HepG2 (cell line): Measurements from ENCODE around the gene PPM1H. TPM values are rescaled to one million over a fixed set of nuclear protein-coding genes. Genes with fewer than 3 reads are reported as not detected.
A peak's percentile ranks its signal among the peaks of the same experiment; 100 is the strongest.

Experiments
- DPF2 ChIP-seq: sonication (generic); formaldehyde crosslinking; IDR thresholded peaks from 2 replicates; pipeline ENCODE4 v1.4.0; 2020; ENCODE audit warnings: mild to moderate bottlenecking, low read depth, missing genetic modification reagents, borderline replicate concordance
- GABPB1 ChIP-seq: IDR thresholded peaks from 2 replicates; pipeline ENCODE4 v1.6.1; 2016; ENCODE audit warnings: mild to moderate bottlenecking, missing genetic modification reagents, moderate library complexity, missing compliant biosample characterization
- GATAD2A ChIP-seq: IDR thresholded peaks from 2 replicates; pipeline ENCODE4 v1.6.1; 2016
- HNF4A ChIP-seq: sonication (generic); formaldehyde crosslinking; IDR thresholded peaks from 2 replicates; pipeline ENCODE4 v1.4.0; 2020; ENCODE audit warnings: missing genetic modification reagents
- MAZ ChIP-seq, 2 experiments: sonication (generic) in 1 of 2; formaldehyde crosslinking in 1 of 2; IDR thresholded peaks; 2 replicates each; pipeline versions ENCODE4 v1.5.0 to v1.6.1; 2012 to 2020; ENCODE audit warnings: low read depth in 2 of 2, mild to moderate bottlenecking in 2 of 2, borderline replicate concordance in 1 of 2, improper control_type of control experiment in 1 of 2, low read length in 1 of 2, missing genetic modification reagents in 1 of 2, moderate library complexity in 1 of 2
- PHF20 ChIP-seq: sonication (generic); formaldehyde crosslinking; IDR thresholded peaks from 2 replicates; pipeline ENCODE4 v1.5.0; 2020; ENCODE audit warnings: mild to moderate bottlenecking, missing genetic modification reagents
- PTBP1 ChIP-seq: fragments of 200-400 bp; formaldehyde crosslinking; IDR thresholded peaks from 2 replicates; pipeline ENCODE4 v1.6.1; 2018; ENCODE audit warnings: low read length, low read depth; ENCODE audit not compliant: poor library complexity, severe bottlenecking
- SRY ChIP-seq: sonication (generic); formaldehyde crosslinking; IDR thresholded peaks from 2 replicates; pipeline ENCODE4 v1.8.0; 2022; ENCODE audit warnings: mild to moderate bottlenecking, missing genetic modification reagents
- ZBTB42 ChIP-seq: sonication (generic); formaldehyde crosslinking; IDR thresholded peaks from 2 replicates; pipeline ENCODE4 v1.5.0; 2020; ENCODE audit warnings: mild to moderate bottlenecking, missing genetic modification reagents
- ZMYM3 ChIP-seq: sonication (generic); formaldehyde crosslinking; IDR thresholded peaks from 2 replicates; pipeline ENCODE4 v1.5.1; 2020; ENCODE audit warnings: mild to moderate bottlenecking, missing genetic modification reagents
- ZNF333 ChIP-seq: sonication (generic); formaldehyde crosslinking; IDR thresholded peaks from 2 replicates; pipeline ENCODE4 v1.4.0; 2020; ENCODE audit warnings: mild to moderate bottlenecking, missing genetic modification reagents, borderline replicate concordance
- ZNF563 ChIP-seq: sonication (generic); formaldehyde crosslinking; IDR thresholded peaks from 2 replicates; pipeline ENCODE4 v1.8.0; 2022; ENCODE audit warnings: mild to moderate bottlenecking, moderate library complexity, missing genetic modification reagents
- ZNF564 ChIP-seq: sonication (generic); formaldehyde crosslinking; IDR thresholded peaks from 2 replicates; pipeline ENCODE4 v1.8.1; 2023; ENCODE audit warnings: mild to moderate bottlenecking, missing genetic modification reagents
- ZNF614 ChIP-seq: IDR thresholded peaks from 2 replicates; pipeline ENCODE4 v1.6.1; 2018; ENCODE audit warnings: missing biosample characterization, missing genetic modification reagents, inconsistent platforms, borderline replicate concordance
- ZNF670 ChIP-seq: sonication (generic); formaldehyde crosslinking; IDR thresholded peaks from 2 replicates; pipeline ENCODE4 v1.8.0; 2022; ENCODE audit warnings: mild to moderate bottlenecking, missing genetic modification reagents, borderline replicate concordance
- ZNF776 ChIP-seq: sonication (generic); formaldehyde crosslinking; IDR thresholded peaks from 2 replicates; pipeline ENCODE4 v1.4.0; 2020; ENCODE audit warnings: mild to moderate bottlenecking, missing genetic modification reagents
- polyA plus RNA-seq, 8 experiments: library from polyadenylated mRNA; depleted of rRNA in 3 of 8; stranded (reverse) in 7 of 8; unstranded in 1 of 8; fragments of >200 nt; fragmentation: Illumina TruSeq in 4 of 8; extraction: Trizol in 4 of 8; gene quantifications; 2 replicates each; pipeline versions ENCODE4 v1.2.1 to v1.2.3, GENCODE V29; 2011 to 2016; ENCODE audit warnings: low read depth in 4 of 8, missing spikeins in 1 of 8, mixed read lengths in 1 of 8; ENCODE audit not compliant: insufficient read depth in 1 of 8
- total RNA-seq, 5 experiments: library from RNA; depleted of rRNA; stranded (reverse); fragments of >200 nt; fragmentation: Illumina TruSeq; extraction: Trizol; gene quantifications; 2 replicates each; pipeline ENCODE4 v1.2.3, GENCODE V29; 2016; ENCODE audit warnings: low read depth in 1 of 5
- TF ChIP-seq, protein P1 (sequence below): sonication (generic); formaldehyde crosslinking; IDR thresholded peaks from 2 replicates; pipeline ENCODE4 v1.4.0; 2020; ENCODE audit warnings: mild to moderate bottlenecking, missing genetic modification reagents
- TF ChIP-seq, protein P2 (sequence below): IDR thresholded peaks from 2 replicates; pipeline ENCODE4 v1.6.1; 2016; ENCODE audit warnings: missing compliant biosample characterization, missing genetic modification reagents, borderline replicate concordance
- TF ChIP-seq, protein P3 (sequence below): sonication (generic); formaldehyde crosslinking; IDR thresholded peaks from 2 replicates; pipeline ENCODE4 v1.4.0; 2020; ENCODE audit warnings: missing genetic modification reagents, borderline replicate concordance
- TF ChIP-seq, protein P4 (sequence below): sonication (generic); formaldehyde crosslinking; IDR thresholded peaks from 2 replicates; pipeline ENCODE4 v1.9.0; 2022; ENCODE audit warnings: missing genetic modification reagents, mild to moderate bottlenecking, borderline replicate concordance

Gene PPM1H
- total and polyA plus RNA-seq, 2 of the 13 experiments (the other 11 are each of a cell fraction or from before 2014, with no cell fraction given): 29.1 to 38.1 TPM

DNA sequence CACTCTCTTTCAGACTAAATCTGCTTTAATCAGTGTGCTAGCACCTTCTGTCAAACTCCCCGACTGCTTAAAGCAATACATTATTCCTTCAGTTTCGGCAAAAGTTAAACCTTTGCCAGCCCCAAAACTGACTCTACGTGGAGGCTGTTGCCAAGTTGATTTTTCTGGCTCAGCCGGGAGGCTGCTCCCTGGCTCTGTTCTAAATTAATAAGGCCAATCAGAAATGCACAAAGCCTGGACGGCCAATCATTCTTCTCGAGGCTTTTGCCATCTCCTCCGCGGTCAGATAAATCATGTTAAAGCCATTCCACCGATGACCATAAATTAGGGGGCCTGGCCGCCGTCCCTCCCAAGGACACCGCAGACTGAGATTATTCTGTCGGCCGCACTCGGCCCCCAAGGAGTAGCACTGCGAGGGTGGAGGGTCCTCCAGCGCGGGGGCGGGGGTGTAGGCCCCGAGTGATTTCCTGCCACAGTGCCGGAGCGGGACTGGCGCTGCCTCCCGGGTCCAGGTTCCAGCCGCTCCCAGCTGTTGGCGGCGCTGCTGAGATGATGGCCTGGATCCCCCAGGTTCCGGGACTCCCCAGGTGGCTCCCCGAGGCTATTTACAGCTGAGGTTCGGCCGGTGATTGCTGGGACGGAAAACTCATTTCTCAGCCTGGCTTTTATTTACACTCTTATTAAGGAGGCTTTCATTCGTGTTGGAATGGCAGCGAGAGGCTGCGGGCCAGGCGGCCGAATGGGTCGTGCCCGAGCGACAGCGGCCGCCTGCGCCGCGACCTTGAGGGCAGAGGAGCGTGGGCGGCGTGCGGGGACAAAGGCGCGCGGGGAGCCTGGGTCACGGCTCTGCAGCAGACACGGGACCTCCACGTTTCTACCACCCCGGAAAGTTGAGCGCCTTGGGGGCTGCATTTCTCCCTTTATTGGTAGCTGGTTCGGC lies 303.2 kb downstream of the PPM1H start (continued):
- TF ChIP-seq SRY (no peak), ZNF614 (CRISPR knock-in tag) (0 out of 2 replicates have a peak, but pooled peaks have one; percentile 47), ZNF564 (peak; percentile 34; the same call in 1 of the 2 replicates), GABPB1 (CRISPR knock-in tag) (peak; percentile 64; the same call in 1 of the 2 replicates), ZMYM3 (CRISPR knock-in tag) (peak; percentile 1), GATAD2A (CRISPR knock-in tag) (peak; percentile 37; the same call in 1 of the 2 replicates), ZBTB42 (CRISPR knock-in tag) (no peak), ZNF670 (CRISPR knock-in tag) (no peak), DPF2 (CRISPR knock-in tag) (no peak), ZNF563 (peak; percentile 63; the same call in 1 of the 2 replicates), ZNF776 (CRISPR knock-in tag) (0 out of 2 replicates have a peak, but pooled peaks have one; percentile 74), MAZ (IDR thresholded peaks at IDR 0.05; ENCODE audit: borderline replicate concordance, low read depth, low read length) (no peak), MAZ (CRISPR knock-in tag; IDR thresholded peaks at IDR 0.05; ENCODE audit: low read depth) (0 out of 2 replicates have a peak, but pooled peaks have one; percentile 10), PTBP1 (no peak), ZNF333 (peak; percentile 44; the same call in 1 of the 2 replicates), HNF4A (CRISPR knock-in tag) (peak; percentile 24; the same call in 1 of the 2 replicates), PHF20 (CRISPR knock-in tag) (peak; percentile 36; the same call in 1 of the 2 replicates)
- TF ChIP-seq, protein P1, sequence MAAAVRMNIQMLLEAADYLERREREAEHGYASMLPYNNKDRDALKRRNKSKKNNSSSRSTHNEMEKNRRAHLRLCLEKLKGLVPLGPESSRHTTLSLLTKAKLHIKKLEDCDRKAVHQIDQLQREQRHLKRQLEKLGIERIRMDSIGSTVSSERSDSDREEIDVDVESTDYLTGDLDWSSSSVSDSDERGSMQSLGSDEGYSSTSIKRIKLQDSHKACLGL: peak; percentile 58; the same call in 1 of the 2 replicates
- TF ChIP-seq, protein P2, sequence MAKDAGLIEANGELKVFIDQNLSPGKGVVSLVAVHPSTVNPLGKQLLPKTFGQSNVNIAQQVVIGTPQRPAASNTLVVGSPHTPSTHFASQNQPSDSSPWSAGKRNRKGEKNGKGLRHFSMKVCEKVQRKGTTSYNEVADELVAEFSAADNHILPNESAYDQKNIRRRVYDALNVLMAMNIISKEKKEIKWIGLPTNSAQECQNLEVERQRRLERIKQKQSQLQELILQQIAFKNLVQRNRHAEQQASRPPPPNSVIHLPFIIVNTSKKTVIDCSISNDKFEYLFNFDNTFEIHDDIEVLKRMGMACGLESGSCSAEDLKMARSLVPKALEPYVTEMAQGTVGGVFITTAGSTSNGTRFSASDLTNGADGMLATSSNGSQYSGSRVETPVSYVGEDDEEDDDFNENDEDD (CRISPR knock-in tag): peak; percentile 29; the same call in 1 of the 2 replicates
- TF ChIP-seq, protein P3, sequence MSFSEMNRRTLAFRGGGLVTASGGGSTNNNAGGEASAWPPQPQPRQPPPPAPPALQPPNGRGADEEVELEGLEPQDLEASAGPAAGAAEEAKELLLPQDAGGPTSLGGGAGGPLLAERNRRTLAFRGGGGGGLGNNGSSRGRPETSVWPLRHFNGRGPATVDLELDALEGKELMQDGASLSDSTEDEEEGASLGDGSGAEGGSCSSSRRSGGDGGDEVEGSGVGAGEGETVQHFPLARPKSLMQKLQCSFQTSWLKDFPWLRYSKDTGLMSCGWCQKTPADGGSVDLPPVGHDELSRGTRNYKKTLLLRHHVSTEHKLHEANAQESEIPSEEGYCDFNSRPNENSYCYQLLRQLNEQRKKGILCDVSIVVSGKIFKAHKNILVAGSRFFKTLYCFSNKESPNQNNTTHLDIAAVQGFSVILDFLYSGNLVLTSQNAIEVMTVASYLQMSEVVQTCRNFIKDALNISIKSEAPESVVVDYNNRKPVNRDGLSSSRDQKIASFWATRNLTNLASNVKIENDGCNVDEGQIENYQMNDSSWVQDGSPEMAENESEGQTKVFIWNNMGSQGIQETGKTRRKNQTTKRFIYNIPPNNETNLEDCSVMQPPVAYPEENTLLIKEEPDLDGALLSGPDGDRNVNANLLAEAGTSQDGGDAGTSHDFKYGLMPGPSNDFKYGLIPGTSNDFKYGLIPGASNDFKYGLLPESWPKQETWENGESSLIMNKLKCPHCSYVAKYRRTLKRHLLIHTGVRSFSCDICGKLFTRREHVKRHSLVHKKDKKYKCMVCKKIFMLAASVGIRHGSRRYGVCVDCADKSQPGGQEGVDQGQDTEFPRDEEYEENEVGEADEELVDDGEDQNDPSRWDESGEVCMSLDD: peak; percentile 77; the same call in 1 of the 2 replicates
- TF ChIP-seq, protein P4, sequence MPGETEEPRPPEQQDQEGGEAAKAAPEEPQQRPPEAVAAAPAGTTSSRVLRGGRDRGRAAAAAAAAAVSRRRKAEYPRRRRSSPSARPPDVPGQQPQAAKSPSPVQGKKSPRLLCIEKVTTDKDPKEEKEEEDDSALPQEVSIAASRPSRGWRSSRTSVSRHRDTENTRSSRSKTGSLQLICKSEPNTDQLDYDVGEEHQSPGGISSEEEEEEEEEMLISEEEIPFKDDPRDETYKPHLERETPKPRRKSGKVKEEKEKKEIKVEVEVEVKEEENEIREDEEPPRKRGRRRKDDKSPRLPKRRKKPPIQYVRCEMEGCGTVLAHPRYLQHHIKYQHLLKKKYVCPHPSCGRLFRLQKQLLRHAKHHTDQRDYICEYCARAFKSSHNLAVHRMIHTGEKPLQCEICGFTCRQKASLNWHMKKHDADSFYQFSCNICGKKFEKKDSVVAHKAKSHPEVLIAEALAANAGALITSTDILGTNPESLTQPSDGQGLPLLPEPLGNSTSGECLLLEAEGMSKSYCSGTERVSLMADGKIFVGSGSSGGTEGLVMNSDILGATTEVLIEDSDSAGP (CRISPR knock-in tag): peak; percentile 80; the same call in 1 of the 2 replicates
